H1 (cell line): ENCODE measurements around the gene ARHGEF5. TPM values are rescaled to one million over a fixed set of nuclear protein-coding genes. Genes with fewer than 3 reads are reported as not detected.

Source experiments
- TBP ChIP-seq: IDR thresholded peaks from 2 replicates; pipeline ENCODE4 v1.6.1; 2011; ENCODE audit warnings: low read depth, low read length, improper control_type of control experiment
- polyA plus RNA-seq, 7 experiments: library from polyadenylated mRNA; depleted of rRNA in 3 of 7; stranded (reverse) in 5 of 7; unstranded in 2 of 7; fragments of >200 nt in 5 of 7; fragments of 200-250 nt in 2 of 7; gene quantifications; 1 replicate in 5 of 7; 2 replicates in 1 of 7; 4 replicates in 1 of 7; pipeline versions ENCODE4 v1.2.1 to v1.2.3, GENCODE V29; 2011 to 2013; ENCODE audit warnings: missing spikeins in 2 of 7, mixed read lengths in 2 of 7
- total RNA-seq: library from RNA; stranded (reverse); fragmentation: NEBNext Ultra II Directional; extraction: Animal tissue kit (Norgen Biotek cat#: 25700); gene quantifications from 2 replicates; pipeline ENCODE4 v1.2.1, GENCODE V29; 2021
- TF ChIP-seq, protein P1 (sequence below): IDR thresholded peaks from 2 replicates; pipeline ENCODE4 v1.6.1; 2011; ENCODE audit warnings: low read length, improper control_type of control experiment

Gene ARHGEF5
- total and polyA plus RNA-seq, 2 of the 8 experiments (the other 6 are each of a cell fraction or from before 2014, with no cell fraction given): 12.8 to 34.6 TPM

DNA sequence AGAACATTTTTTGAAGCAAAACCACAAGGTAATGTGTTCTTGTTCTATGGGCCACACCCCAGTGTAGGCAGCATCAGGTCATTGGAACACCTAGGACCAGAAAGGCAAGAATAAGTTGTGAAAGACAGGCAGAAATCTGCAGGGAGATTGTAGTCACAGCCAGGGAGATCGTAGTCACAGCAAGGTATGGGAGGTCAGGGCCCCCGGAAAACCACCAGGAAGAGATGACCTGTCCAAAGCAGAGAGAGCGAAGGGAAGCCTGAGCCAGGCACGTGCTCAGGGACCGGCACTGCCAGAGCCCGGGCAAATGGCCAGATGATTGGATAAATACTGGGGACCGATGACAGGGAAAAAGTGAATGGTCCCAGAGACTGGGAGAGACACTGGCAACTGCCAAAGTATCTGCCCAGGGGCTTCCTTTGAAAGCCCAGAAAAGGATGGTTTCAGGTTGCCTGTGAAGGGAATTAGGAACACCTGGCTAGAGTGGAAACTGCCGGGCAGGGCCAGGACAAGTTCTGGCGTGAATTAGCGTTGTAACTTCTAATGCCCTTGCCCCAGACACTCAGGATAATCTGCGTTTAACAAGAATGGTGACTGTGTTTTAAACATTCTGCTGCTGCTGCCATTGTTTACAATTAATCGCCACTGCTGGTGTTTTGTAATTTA lies 52.2 kb downstream of the ARHGEF5 start (continued):
- TF ChIP-seq, protein P1, sequence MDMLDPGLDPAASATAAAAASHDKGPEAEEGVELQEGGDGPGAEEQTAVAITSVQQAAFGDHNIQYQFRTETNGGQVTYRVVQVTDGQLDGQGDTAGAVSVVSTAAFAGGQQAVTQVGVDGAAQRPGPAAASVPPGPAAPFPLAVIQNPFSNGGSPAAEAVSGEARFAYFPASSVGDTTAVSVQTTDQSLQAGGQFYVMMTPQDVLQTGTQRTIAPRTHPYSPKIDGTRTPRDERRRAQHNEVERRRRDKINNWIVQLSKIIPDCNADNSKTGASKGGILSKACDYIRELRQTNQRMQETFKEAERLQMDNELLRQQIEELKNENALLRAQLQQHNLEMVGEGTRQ: no peak
- no peak for TF ChIP-seq TBP
